Stimulated activated CD8-positive, alpha-beta memory T cell treated with anti-CD3 and anti-CD28 coated beads, Interleukin-12 subunit alpha, Interleukin-12 subunit beta, amount 100 ng/mL, for 4 hours (primary cell): ENCODE measurements around the gene SRCIN1.

Experiments
- DNase-seq: peaks from one replicate; pipeline ENCODE4 v3.0.0-alpha.2; 2020; ENCODE audit warnings: low read depth

Gene SRCIN1

GRCh38 chr17:38600906-38601305 lies 4.8 kb downstream of the SRCIN1 start:
- DNase-seq: no peak

GRCh38 chr17:38600416-38600815 lies 5.3 kb downstream of the SRCIN1 start:
- no peak for DNase-seq

GRCh38 chr17:38599398-38599856 lies 6.3 kb downstream of the SRCIN1 start:
- DNase-seq: no peak

- DNase-seq: no peak
Measured at GRCh38 chr17:38598995-38599394, 6.8 kb downstream of the SRCIN1 start.

DNA sequence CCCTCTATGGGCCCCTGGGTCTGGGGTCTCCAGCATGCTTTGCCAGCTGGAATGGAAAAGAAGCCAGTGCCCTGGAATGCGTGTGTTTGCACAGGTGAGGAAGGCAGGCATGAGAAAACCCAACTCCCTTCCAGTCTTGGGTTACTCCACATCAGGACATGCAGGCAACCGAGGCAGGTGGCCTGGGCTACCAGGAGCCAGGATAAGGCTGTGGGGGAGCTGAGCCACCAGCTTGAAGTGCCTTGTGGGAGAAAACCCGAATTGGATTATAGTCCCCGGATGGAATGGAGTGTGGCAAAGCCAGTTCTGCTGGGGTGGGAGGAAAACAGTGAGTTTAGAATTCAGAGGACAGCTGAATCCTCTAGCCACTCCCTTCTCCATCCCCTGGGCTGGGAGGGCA lies 7.2 kb downstream of the SRCIN1 start:
- no peak for DNase-seq

DNA sequence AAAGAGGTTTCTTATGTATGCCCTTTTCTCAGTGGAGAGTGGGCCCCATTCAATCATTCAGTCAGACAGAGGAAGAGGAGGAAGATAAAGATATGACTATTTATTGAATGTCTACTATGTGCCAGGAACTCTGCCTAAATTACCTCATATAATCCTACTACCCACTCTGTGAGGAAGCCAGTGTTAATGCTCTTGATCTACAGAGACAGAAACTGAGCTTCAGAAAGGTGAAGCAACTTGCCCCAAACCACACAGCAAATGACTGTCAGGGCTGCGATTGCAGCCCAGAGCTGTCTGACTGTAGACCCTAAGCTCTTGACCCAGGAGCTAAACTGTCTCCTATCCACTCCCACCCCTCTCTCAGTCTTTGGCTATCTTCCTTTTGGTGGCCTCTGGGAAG lies 8.4 kb downstream of the SRCIN1 start:
- no peak for DNase-seq

GRCh38 chr17:38596651-38597050 lies 9.1 kb downstream of the SRCIN1 start:
- no peak for DNase-seq

DNA sequence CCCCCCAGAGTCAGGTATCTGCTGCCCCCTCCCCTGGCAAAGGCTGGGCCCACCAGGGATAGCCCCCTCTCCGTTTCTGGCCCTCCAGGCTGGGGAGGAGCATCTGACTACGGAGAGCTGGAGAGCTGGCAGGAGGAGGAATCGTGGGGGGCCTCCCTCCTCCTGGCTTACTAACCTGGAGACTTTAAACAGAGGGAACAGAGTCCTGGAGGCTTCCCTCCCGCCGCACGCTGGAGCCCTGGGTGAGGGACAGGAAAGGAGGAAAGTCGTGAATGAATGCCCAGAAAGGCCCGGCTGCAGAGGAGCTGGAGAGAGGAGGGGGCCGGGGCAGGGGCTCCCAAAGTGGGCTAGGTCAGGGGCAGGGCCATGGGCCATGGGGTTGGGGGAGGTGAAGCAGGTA lies 9.9 kb downstream of the SRCIN1 start:
- DNase-seq: no peak

DNA sequence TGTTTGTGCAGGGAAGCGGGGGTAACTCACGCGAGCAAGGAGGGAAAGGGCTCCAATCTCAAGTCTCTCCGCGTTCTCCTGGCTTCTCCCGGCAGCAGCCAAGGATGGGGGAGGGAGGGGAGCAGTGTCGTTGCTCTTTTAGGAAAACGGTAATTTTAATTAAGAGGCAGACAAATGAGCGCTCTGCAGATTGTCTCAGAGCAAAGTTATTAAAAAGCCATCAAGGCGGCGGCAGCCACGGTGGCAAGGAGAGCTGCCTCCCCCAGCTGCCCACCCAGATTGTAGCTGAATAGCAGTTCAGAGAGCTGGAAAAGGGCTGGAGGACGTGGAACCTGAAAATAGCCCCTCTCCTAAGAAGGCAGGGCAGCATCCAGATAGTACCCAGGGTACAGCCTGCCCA lies 11.6 kb downstream of the SRCIN1 start:
- DNase-seq: no peak

GRCh38 chr17:38592487-38592886 lies 13.3 kb downstream of the SRCIN1 start:
- DNase-seq: no peak

GRCh38 chr17:38591759-38592241 lies 14.0 kb downstream of the SRCIN1 start:
- DNase-seq: no peak

DNA sequence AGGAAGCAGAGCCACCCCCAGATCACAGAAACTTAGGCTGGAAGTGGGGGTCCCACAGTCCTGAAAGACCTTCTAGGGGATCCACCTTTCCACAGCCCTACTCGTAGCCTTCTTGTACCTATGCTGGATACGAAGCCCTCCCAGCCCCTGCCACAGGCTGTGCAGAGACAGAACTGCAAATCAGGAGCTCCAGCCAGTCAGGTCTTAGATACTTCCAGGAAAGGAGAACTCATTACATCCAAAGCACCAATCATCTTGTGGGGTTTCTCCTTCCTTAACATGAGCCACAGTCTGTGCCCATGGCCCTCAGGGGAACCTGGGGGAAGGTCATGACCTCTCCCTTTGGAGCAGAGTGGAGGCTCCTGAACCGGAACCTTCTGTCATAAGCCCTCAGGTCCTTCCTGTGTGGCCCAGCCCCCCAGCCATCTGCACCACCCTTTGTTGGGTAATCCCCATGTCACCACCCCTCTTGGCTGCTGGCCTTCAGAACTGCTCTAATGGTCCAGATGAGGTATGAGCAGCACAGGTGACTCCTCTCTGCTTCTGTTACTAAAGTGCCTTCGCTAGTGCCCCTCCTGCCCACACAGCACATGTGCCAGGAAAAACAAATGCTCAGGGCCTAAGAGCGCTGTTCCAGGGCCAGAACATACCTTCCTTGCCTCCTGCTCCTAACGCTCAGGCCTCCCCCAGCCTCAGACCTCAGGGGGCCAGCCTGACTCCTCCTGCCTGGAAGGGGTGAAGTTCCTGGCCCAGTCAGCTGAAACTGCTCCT lies 14.6 kb downstream of the SRCIN1 start:
- no peak for DNase-seq

GRCh38 chr17:38589462-38590114 lies 16.2 kb downstream of the SRCIN1 start:
- no peak for DNase-seq

- DNase-seq: no peak
Measured at GRCh38 chr17:38588788-38589174, 17.0 kb downstream of the SRCIN1 start.

DNA sequence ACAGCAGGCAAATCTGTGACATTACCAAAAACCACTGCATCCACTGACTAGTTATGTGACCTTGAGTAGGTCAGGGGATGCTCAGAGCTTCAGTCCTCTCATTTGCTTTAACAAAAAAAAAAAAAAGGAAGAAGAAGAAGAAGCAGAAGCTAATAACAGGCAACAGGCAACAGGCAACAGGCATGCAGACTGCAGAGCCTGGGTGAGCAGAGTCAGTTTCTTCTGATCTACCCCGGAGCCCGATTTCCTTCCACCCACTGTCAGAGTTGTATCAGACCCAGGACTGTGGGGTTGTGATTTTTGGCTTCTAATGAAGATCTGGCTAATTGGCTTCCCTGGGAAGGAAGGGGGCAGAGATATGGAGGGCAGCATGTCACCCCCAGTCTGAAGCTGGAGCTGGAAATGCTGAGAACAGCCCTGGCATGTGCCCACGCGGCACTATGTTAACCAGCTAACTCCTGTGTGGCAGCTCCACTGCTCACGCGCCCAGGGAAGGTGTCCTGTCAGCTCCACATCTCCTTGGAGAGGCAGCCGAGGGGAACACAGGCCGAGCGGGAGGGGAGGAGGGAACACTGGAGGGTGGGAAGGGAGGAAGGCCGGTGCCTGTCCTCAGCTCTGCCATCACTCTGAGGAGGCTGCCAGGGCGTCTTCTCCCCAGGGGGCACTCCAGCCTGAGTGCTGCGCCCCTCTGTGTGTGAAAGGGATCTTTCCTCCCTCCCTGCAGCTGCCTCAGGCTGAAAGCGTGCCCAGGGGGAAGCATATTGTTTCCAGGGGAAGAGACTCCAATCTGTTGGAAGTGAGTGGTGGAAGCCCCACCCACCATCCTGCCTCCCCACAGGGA lies 17.6 kb downstream of the SRCIN1 start:
- DNase-seq: no peak

- no peak for DNase-seq
Measured at GRCh38 chr17:38587203-38587602, 18.5 kb downstream of the SRCIN1 start.

GRCh38 chr17:38586788-38587187 lies 19.0 kb downstream of the SRCIN1 start:
- no peak for DNase-seq

DNA sequence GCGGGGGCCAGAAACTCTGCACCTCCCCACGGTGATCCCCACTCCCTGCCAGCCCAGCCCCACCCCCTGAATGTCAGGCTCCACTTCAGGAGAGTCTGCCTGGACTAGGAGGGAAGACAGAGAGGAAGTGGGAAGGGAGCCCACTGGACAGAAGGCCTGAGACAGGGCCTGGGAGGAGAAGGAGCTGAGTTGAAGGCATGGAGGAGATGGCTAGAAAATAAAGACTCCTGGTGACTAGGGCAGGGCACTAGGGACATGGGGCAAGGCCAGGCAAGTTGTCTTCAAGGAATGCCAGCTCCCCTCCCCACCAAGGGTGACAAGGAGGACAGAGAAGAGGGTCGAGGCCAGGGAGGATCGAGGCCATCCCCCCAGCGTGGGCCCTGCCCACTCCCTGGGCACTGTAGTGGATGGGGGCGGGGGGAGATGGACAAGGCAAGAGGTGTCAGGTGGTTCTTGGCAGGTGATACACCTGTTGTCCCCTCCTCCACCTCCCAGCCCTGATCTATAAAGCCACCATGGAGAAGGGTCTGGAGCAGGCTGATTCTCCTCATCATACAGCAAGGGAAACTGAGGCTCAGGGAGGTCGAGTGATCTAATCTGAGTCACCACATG lies 19.7 kb downstream of the SRCIN1 start:
- DNase-seq: no peak

- no peak for DNase-seq
Measured at GRCh38 chr17:38585056-38585917, 20.5 kb downstream of the SRCIN1 start.

GRCh38 chr17:38584350-38584925 lies 21.3 kb downstream of the SRCIN1 start:
- no peak for DNase-seq

DNA sequence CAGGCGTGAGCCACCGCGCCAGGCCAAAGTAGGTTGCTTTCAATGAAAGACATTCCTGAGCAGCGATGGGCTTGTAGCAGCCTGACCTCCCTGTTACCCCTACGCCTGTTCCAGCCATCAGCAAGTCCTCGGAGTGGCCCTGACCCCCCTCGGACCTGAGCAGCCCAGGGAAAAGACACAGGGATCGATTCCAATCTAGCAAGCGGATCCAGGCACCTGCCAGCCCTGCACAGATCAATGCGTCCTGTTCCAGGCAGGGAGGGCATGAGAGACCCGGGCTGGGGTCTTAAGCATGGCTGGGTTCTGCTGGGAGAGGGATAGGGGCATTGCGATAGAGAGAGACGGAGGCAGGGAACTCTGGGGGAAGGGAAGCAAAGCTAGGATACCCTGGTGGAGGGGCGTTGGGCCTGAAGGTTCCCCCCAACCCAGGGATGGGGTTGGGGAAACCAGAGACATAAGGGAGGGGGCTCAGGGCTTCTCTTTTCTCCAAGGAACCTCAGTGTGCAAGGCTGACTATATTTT lies 21.9 kb downstream of the SRCIN1 start:
- no peak for DNase-seq
